RWPE2 (cell line): ENCODE results near the gene UBE4B.
"Not testable (repeated sequence)": the region's sequence is repeated elsewhere in the genome, so short reads cannot be mapped to it uniquely, and the experiment has no call there.

Experiments
- ATAC-seq: fragments of 200-7000 bp; cut with Tn5 transposase; 3 replicates; pipeline ENCODE4 v1.9.1; 2021; ENCODE audit warnings: low read depth
- DNase-seq: peaks from one replicate; pipeline ENCODE4 v3.0.0-alpha.2; 2020; ENCODE audit warnings: low spot score
- H3K27ac ChIP-seq: fragments of 450-650 bp; 2 replicates; pipeline ENCODE4 v1.5.1; 2017; ENCODE audit warnings: mild to moderate bottlenecking; ENCODE audit not compliant: poor library complexity, severe bottlenecking
- H3K27me3 ChIP-seq: fragments of 250-450 bp; sonication (Bioruptor Pico); 2 replicates; pipeline ENCODE4 v1.5.1; 2021; ENCODE audit warnings: mild to moderate bottlenecking, moderate library complexity; ENCODE audit not compliant: insufficient read depth, poor library complexity, severe bottlenecking
- H3K36me3 ChIP-seq: fragments of 250-450 bp; sonication (Bioruptor Pico); 2 replicates; pipeline ENCODE4 v1.5.1; 2020; ENCODE audit warnings: low read depth, mild to moderate bottlenecking, moderate library complexity
- H3K4me1 ChIP-seq: fragments of 250-450 bp; sonication (Bioruptor Pico); 2 replicates; pipeline ENCODE4 v1.5.1; 2021; ENCODE audit warnings: mild to moderate bottlenecking, moderate library complexity; ENCODE audit not compliant: insufficient read depth, poor library complexity, severe bottlenecking
- H3K4me3 ChIP-seq: fragments of 250-450 bp; sonication (Bioruptor Pico); 2 replicates; pipeline ENCODE4 v1.5.1; 2021; ENCODE audit warnings: mild to moderate bottlenecking, moderate library complexity; ENCODE audit not compliant: severe bottlenecking
- H3K9me3 ChIP-seq: fragments of 250-450 bp; sonication (Bioruptor Pico); 2 replicates; pipeline ENCODE4 v1.5.1; 2021; ENCODE audit warnings: mild to moderate bottlenecking, moderate library complexity; ENCODE audit not compliant: severe bottlenecking
- TF ChIP-seq, protein P1 (sequence below): fragments of 450-650 bp; IDR thresholded peaks from one replicate; pipeline ENCODE4 v1.5.1; 2017; ENCODE audit warnings: mild to moderate bottlenecking, moderate library complexity; ENCODE audit not compliant: poor library complexity, severe bottlenecking

Gene UBE4B

DNA sequence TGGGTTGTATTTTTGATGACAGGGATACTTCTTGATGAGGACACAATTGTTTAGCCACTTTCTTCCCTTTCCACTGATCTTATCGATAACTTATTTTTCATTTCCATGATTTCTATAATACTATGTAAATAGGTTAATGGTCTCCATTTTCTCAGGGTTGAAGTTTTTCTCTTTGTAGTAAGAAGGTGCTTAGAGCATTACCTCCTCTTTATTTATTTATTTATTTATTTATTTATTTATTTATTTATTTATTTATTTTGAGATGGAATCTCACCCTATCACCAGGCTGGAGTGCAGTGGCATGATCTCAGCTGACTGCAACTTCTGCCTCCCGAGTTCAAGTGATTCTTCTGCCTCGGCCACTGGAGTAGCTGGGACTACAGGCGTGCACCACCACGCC lies 70.4 kb downstream of the UBE4B start:
- no peak for ATAC-seq
- no peaks in the 10 kb centered on the region for H3K9me3 ChIP-seq
- DNase-seq = no peak
- no peaks in the 10 kb centered on the region for H3K27me3 ChIP-seq
- no peak overlapping the region for H3K4me3 ChIP-seq
- peaks cover 16% of the 10 kb centered on the region for H3K4me1 ChIP-seq
- TF ChIP-seq, protein P1, sequence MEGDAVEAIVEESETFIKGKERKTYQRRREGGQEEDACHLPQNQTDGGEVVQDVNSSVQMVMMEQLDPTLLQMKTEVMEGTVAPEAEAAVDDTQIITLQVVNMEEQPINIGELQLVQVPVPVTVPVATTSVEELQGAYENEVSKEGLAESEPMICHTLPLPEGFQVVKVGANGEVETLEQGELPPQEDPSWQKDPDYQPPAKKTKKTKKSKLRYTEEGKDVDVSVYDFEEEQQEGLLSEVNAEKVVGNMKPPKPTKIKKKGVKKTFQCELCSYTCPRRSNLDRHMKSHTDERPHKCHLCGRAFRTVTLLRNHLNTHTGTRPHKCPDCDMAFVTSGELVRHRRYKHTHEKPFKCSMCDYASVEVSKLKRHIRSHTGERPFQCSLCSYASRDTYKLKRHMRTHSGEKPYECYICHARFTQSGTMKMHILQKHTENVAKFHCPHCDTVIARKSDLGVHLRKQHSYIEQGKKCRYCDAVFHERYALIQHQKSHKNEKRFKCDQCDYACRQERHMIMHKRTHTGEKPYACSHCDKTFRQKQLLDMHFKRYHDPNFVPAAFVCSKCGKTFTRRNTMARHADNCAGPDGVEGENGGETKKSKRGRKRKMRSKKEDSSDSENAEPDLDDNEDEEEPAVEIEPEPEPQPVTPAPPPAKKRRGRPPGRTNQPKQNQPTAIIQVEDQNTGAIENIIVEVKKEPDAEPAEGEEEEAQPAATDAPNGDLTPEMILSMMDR = no peak
- no peak overlapping the region for H3K27ac ChIP-seq
- peaks cover 35% of the 10 kb centered on the region for H3K36me3 ChIP-seq

DNA sequence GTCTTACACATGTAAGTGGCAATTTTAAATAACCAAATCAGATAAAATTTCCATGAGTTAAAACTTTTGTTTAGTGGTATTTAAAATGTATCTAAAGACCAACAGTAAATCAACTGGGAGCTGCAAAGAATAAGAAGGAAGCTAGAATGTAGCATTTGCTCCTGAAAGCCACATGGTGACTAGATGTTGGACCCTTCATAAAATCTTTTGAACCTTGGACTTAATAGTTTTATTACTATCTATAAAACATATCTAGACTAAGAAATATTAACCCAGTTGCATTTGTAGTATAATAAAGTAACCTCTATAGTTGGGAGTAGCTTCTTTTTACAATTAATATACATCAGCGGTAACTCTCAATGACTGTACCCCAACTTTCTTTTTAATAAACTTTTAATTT lies 72.1 kb downstream of the UBE4B start:
- no peaks in the 10 kb centered on the region for H3K9me3 ChIP-seq
- H3K36me3 ChIP-seq = peaks cover 31% of the 10 kb centered on the region
- peaks cover 22% of the 10 kb centered on the region for H3K4me1 ChIP-seq
- DNase-seq = no peak
- H3K4me3 ChIP-seq = no peak overlapping the region
- no peak overlapping the region for H3K27ac ChIP-seq
- TF ChIP-seq, protein P1 = no peak
- ATAC-seq = no peak
- H3K27me3 ChIP-seq = no peaks in the 10 kb centered on the region

DNA sequence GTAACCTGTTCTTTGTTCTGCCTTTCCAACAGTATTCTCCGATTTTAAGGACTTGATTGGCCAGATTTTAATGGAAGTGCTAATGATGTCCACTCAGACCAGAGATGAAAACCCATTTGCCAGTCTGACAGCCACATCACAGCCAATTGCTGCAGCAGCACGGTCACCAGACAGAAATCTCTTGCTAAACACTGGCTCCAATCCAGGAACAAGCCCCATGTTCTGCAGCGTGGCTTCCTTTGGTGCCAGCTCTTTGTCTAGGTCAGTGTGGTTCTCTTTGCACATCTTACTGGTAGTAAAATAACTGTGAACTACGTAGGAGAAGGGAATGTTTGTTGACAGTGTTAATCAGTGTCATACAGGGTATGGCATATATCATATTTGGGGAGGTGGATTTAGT lies 72.7 kb downstream of the UBE4B start:
- Histone ChIP-seq H3K4me3 (no peak overlapping the region), H3K4me1 (peaks cover 22% of the 10 kb centered on the region), H3K27ac (no peak overlapping the region), H3K36me3 (peaks cover 31% of the 10 kb centered on the region), H3K9me3 (no peaks in the 10 kb centered on the region), H3K27me3 (no peaks in the 10 kb centered on the region)
- TF ChIP-seq, protein P1 = no peak
- ATAC-seq = no peak
- DNase-seq = no peak

DNA sequence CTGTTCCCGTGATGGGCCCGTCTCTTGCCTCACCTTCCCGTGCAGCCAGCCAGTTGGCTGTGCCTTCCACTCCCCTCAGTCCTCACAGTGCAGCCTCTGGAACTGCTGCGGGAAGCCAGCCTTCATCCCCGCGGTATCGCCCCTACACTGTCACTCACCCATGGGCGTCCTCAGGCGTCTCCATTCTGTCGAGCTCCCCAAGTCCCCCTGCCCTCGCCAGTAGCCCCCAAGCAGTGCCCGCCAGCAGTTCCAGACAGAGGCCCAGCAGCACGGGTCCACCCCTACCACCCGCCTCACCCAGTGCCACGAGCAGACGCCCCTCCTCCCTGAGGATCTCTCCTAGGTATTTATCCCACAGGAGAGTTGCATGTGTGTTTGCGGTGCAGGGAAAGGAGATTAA lies 73.5 kb downstream of the UBE4B start:
- Histone ChIP-seq H3K36me3 (peaks cover 25% of the 10 kb centered on the region), H3K27me3 (no peaks in the 10 kb centered on the region), H3K9me3 (no peaks in the 10 kb centered on the region), H3K27ac (no peak overlapping the region), H3K4me1 (peaks cover 22% of the 10 kb centered on the region), H3K4me3 (no peak overlapping the region)
- ATAC-seq (no peak), DNase-seq (no peak)
- TF ChIP-seq, protein P1 = no peak

GRCh38 chr1:10106756-10107475 lies 74.2 kb downstream of the UBE4B start:
- Histone ChIP-seq H3K36me3 (peaks cover 25% of the 10 kb centered on the region), H3K27me3 (no peaks in the 10 kb centered on the region), H3K4me3 (no peak overlapping the region), H3K27ac (peak overlapping the region; percentile 70), H3K4me1 (peaks cover 22% of the 10 kb centered on the region), H3K9me3 (no peaks in the 10 kb centered on the region)
- ATAC-seq = no peak
- TF ChIP-seq, protein P1 = no peak
- DNase-seq = no peak

DNA sequence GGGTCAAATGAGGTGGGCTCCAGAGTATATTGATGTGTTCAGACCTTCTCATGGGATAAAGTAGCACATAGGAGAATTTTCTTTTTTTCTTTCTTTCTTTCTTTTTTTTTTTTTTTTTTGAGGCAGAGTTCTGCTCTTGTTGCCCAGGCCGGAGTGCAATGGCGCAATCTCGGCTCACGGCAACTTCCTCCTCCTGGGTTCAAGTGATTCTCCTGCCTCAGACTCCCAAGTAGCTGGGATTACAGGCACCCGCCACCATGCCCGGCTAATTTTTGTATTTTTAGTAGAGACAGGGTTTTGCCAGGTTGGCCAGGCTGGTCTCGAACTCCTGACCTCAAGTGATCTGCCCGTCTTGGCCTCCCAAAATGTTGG lies 74.7 kb downstream of the UBE4B start:
- DNase-seq, H3K27me3 ChIP-seq, ATAC-seq, H3K9me3 ChIP-seq, H3K4me3 ChIP-seq: not testable (repeated sequence)
- H3K4me1 ChIP-seq = peaks cover 22% of the 10 kb centered on the region
- H3K27ac ChIP-seq = peak overlapping the region; percentile 70
- H3K36me3 ChIP-seq = peaks cover 25% of the 10 kb centered on the region
